AG04450 (cell line): Measurements from ENCODE around the gene CAMKMT. TPM values are rescaled to one million over a fixed set of nuclear protein-coding genes. Genes with fewer than 3 reads are reported as not detected.
A peak's percentile ranks its signal among the peaks of the same experiment; 100 is the strongest.

ENCODE experiments used
- CTCF ChIA-PET: fragments of 300-600, 350-600 bp; formaldehyde crosslinking; extraction: SDS; loops from one replicate; lab custom pipeline; 2022; ENCODE audit warnings: antibody characterized with exemption, inconsistent platforms; lab: Charles Lee
- POLR2A ChIA-PET: fragments of 350-600 bp; formaldehyde crosslinking; extraction: SDS; loops from one replicate; lab custom pipeline; 2021; ENCODE audit warnings: antibody characterized with exemption, inconsistent platforms; lab: Yijun Ruan, JAX
- DNase-seq: peaks from one replicate; pipeline ENCODE4 v3.0.0-alpha.2; 2011; ENCODE audit warnings: low read depth, low spot score
- H3K27ac ChIP-seq: one replicate; pipeline ENCODE4 v1.5.1; 2012; ENCODE audit warnings: low read depth, low read length, control low read depth
- H3K27me3 ChIP-seq: one replicate; pipeline ENCODE4 v1.6.0; 2012; ENCODE audit warnings: low read length; ENCODE audit not compliant: control insufficient read depth, insufficient read depth
- H3K4me3 ChIP-seq: 2 replicates; pipeline ENCODE4 v1.5.1; 2011; ENCODE audit warnings: mild to moderate bottlenecking, low read depth, low read length, control low read depth
- H3K9me3 ChIP-seq: 2 replicates; pipeline ENCODE4 v1.5.1; 2012; ENCODE audit warnings: low read length; ENCODE audit not compliant: control insufficient read depth, insufficient read depth
- CTCF ChIP-seq: IDR thresholded peaks from 2 replicates; pipeline ENCODE4 v1.5.1; 2011; ENCODE audit warnings: low read depth, low read length, control low read depth, inconsistent platforms
- polyA minus RNA-seq: library from RNA; depleted of rRNA, polyadenylated mRNA; stranded (reverse); fragments of >200 nt; gene quantifications from 2 replicates; pipeline ENCODE4 v1.2.3, GENCODE V29; 2011; rRNA and poly(A)+ RNA removed
- polyA plus RNA-seq: library from polyadenylated mRNA; depleted of rRNA; stranded (reverse); fragments of >200 nt; gene quantifications from 2 replicates; pipeline ENCODE4 v1.2.3, GENCODE V29; 2011; rRNA removed

CAMKMT gene
- polyA plus RNA-seq, result 8.0 and 10.2 TPM in 2 replicates
- polyA minus RNA-seq, result 6.4 and 11.1 TPM in 2 replicates

GRCh38 chr2:44361330-44362206 lies at the start of gene CAMKMT, which contains the start of gene PREPL:
Gene CAMKMT (plus strand): TSS chr2:44361947.
Gene PREPL (minus strand): TSS chr2:44361494. CDS start chr2:44346342, 15,152 bp downstream.
- Histone ChIP-seq H3K27ac (peak within 1 kb of the TSS; percentile 97), H3K4me3 (peak within 1 kb of the TSS; percentile 92), H3K9me3 (no peaks in the 10 kb centered on the region; the same call in 1 of the 2 replicates), H3K27me3 (no peaks in the 10 kb centered on the region)
- ChIA-PET CTCF (interaction anchor here (0.6 to 2.4 kb wide), 10 partner anchors 10 to 317 kb away, joined by 3 to 9 read pairs (median 4); no protein-coding TSS in a partner anchor), POLR2A (interaction anchor here (0.5 to 2.6 kb wide), 7 partner anchors 10 to 366 kb away, joined by 3 to 15 read pairs (median 5); partner anchors contain the start of gene PPM1B)
- TF ChIP-seq CTCF, result no peak
- peak; percentile 95 for DNase-seq

DNA sequence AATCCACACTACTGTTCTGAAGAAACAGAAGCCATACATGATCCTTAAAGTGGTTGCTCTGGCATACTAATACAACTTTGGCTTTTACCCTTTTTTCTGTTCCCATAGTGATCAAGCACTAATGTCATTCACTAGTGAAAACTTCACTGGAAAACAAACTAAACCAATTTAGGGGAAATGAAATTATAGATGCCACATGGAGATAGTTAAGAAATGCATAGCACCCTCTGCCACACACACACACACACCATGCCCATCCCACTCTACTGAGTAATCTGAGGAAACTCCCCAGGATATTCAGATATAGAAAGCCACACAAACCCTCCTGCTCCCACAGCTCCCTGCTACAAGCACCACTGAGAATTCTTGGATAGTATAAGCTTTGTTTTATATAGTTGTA lies 47.4 kb upstream of the CAMKMT start:
- no peak overlapping the region for H3K4me3 ChIP-seq
- ChIA-PET POLR2A (no interaction called here), CTCF (interaction anchor here (1.0 to 1.1 kb wide), 2 partner anchors 9 to 270 kb away, joined by 3 read pairs; no protein-coding TSS in a partner anchor)
- H3K9me3 ChIP-seq, result peaks cover 12% of the 10 kb centered on the region
- H3K27me3 ChIP-seq, result no peaks in the 10 kb centered on the region
- no peak overlapping the region for H3K27ac ChIP-seq
- DNase-seq, result no peak
- no peak for TF ChIP-seq CTCF

- Histone ChIP-seq H3K9me3 (peaks cover under 1% of the 10 kb centered on the region; the same call in 1 of the 2 replicates), H3K27me3 (no peaks in the 10 kb centered on the region), H3K4me3 (no peak overlapping the region), H3K27ac (no peak overlapping the region)
- POLR2A ChIA-PET, result interaction anchor here (0.7 kb wide), 1 partner anchor 36 kb away, joined by 5 read pairs; no protein-coding TSS in a partner anchor
- no peak for DNase-seq
- no peak for TF ChIP-seq CTCF
- CTCF ChIA-PET, result no interaction called here
Measured at GRCh38 chr2:44315945-44316344, 45.8 kb upstream of the CAMKMT start.

- no peaks in the 10 kb centered on the region for H3K9me3 ChIP-seq
- CTCF ChIA-PET, result interaction anchor here (1.8 kb wide), 1 partner anchor 277 kb away, joined by 4 read pairs; no protein-coding TSS in a partner anchor
- H3K4me3 ChIP-seq, result no peak overlapping the region
- H3K27me3 ChIP-seq, result no peaks in the 10 kb centered on the region
- POLR2A ChIA-PET, result no interaction called here
- H3K27ac ChIP-seq, result no peak overlapping the region
- TF ChIP-seq CTCF, result no peak
- DNase-seq, result no peak
Measured at GRCh38 chr2:44320832-44321231, 40.9 kb upstream of the CAMKMT start.
